Measurements from ENCODE around the gene DIP2B. TPM values are rescaled to one million over a fixed set of nuclear protein-coding genes. Genes with fewer than 3 reads are reported as not detected.

Gene DIP2B
- total and polyA plus RNA-seq, 12 donors = 3.0 to 21.5 (median 15.8) TPM

DNA sequence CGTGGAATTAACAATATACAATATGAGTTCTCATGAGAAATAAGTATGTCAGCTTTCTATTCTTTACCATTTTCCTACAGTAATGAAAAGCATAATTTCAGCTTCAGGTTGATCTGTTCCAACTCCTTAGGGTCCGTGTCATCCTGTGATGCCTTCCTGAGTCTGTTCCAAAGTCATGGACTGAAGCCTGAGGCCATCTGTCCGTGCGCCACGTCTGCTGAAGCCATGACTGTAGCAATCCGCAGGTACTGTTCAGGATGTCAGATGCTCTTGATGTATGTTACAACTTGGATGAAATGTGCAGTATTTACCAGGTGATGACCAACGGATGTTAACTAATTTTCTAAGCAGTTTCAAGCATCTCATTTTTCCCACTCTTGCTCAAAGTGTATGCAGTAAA is 192.1 kb downstream of the DIP2B start:
- Histone ChIP-seq H3K27me3 (no peaks in the 10 kb centered on the region), H3K9me3 (no peaks in the 10 kb centered on the region), H3K27ac (no peak overlapping the region), H3K4me1 (no peaks in the 10 kb centered on the region), H3K36me3 (peaks cover 0 to 100% (median 60%) of the 10 kb centered on the region in 9 donors), H3K4me3 (no peak overlapping the region)
- 91 to 93% methylated on average over 7 of the region's 7 CpGs for WGBS, 2 donors
- ATAC-seq (no peak), DNase-seq (no peak)
- TF ChIP-seq, protein P1, sequence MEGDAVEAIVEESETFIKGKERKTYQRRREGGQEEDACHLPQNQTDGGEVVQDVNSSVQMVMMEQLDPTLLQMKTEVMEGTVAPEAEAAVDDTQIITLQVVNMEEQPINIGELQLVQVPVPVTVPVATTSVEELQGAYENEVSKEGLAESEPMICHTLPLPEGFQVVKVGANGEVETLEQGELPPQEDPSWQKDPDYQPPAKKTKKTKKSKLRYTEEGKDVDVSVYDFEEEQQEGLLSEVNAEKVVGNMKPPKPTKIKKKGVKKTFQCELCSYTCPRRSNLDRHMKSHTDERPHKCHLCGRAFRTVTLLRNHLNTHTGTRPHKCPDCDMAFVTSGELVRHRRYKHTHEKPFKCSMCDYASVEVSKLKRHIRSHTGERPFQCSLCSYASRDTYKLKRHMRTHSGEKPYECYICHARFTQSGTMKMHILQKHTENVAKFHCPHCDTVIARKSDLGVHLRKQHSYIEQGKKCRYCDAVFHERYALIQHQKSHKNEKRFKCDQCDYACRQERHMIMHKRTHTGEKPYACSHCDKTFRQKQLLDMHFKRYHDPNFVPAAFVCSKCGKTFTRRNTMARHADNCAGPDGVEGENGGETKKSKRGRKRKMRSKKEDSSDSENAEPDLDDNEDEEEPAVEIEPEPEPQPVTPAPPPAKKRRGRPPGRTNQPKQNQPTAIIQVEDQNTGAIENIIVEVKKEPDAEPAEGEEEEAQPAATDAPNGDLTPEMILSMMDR (IDR thresholded peaks at IDR 0.05) = no peak
- intact Hi-C loops (cut with DNase I) = no loop called here

DNA sequence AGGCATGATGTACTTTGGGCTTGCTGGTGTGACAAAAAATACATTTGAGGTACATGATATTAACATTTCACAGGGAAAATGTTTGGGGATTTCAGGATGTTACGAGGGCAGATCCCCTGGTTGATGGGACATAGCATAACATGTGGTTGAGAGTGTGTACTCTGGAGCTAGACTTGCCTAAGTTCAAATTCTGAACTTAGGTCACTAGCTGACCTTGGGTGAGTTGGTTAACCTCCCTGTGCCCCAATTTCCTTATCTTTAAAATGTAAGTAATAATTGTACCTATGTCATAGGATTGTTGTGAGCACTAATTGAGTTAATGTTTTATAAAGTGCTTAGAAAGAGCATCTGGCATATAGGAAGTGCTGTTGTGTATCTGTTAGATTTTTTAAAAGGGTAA is 194.4 kb downstream of the DIP2B start:
- DNase-seq (no peak), ATAC-seq (no peak)
- Histone ChIP-seq H3K27ac (no peak overlapping the region), H3K27me3 (no peaks in the 10 kb centered on the region), H3K4me1 (no peaks in the 10 kb centered on the region), H3K36me3 (peaks cover 0 to 100% (median 54%) of the 10 kb centered on the region in 9 donors), H3K9me3 (no peaks in the 10 kb centered on the region), H3K4me3 (no peak overlapping the region)
- TF ChIP-seq, protein P1 (IDR thresholded peaks at IDR 0.05) = no peak
- intact Hi-C loops (cut with DNase I) = no loop called here
- 95 to 100% methylated on average over 1 of the region's 1 CpG for WGBS, 2 donors

DNA sequence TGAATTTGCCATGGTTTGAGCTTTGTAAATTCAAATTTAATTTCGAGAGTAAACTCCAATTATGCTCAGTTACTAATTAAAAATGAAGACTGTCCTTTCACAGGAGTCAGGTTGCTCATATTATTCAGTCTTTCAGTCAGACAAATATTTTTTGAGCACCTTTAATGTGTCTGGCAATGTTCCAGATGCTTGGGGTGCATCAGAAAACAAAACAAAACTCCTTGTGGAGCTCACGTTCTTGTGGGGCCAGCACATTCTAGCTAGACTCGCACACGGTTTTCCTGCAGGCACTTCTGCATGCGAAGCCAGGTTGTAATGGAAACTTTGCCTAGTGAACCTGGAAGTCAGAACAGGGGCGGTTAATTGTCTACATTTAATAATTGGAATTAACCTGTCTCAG is 195.2 kb downstream of the DIP2B start:
- Histone ChIP-seq H3K4me1 (no peaks in the 10 kb centered on the region), H3K27me3 (no peaks in the 10 kb centered on the region), H3K4me3 (no peak overlapping the region), H3K9me3 (no peaks in the 10 kb centered on the region), H3K27ac (no peak overlapping the region), H3K36me3 (peaks cover 0 to 100% (median 61%) of the 10 kb centered on the region in 9 donors)
- TF ChIP-seq, protein P1 (IDR thresholded peaks at IDR 0.05) = no peak
- intact Hi-C loops (cut with DNase I) = no loop called here
- no peak for ATAC-seq
- WGBS, 2 donors = 87 to 93% methylated on average over 6 of the region's 6 CpGs
- no peak for DNase-seq

DNA sequence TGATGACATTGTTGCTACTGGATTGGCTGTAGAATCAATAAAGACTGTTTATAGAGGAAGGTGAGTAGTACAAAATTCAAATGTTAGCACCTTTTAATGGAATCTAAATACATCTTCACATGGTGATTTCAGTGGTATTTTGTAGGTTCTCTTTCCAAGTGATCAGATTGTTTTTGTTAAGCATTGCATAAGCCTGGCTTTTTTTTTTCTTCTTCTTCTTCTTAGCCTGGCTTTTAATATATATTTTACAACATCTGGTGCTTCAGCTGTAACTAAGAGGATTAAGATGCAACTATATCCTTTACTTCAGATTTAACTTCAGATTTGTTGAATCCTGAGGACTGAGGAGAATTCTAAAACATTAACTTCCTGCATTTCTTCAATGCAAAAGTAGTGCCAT is 201.8 kb downstream of the DIP2B start:
- Histone ChIP-seq H3K36me3 (peaks cover 0 to 100% (median 46%) of the 10 kb centered on the region in 9 donors), H3K4me1 (peaks cover 0 to 8% (median 0%) of the 10 kb centered on the region in 9 donors), H3K4me3 (no peak overlapping the region), H3K9me3 (no peaks in the 10 kb centered on the region), H3K27ac (no peak overlapping the region), H3K27me3 (no peaks in the 10 kb centered on the region)
- DNase-seq = no peak
- intact Hi-C loops (cut with DNase I) = no loop called here
- TF ChIP-seq, protein P1 (IDR thresholded peaks at IDR 0.05) = no peak
- no peak for ATAC-seq
